HEK293 (cell line): ENCODE results near the gene CWC22.

ENCODE experiments used
- CTCF ChIA-PET: fragments of 350-600 bp; formaldehyde crosslinking; extraction: SDS; loops from one replicate; lab custom pipeline; 2021; ENCODE audit warnings: antibody characterized with exemption; lab: Yijun Ruan, JAX
- POLR2A ChIA-PET: fragments of 300-600 bp; formaldehyde crosslinking; extraction: SDS; loops from one replicate; lab custom pipeline; 2020; ENCODE audit warnings: antibody characterized with exemption, inconsistent platforms; lab: Yijun Ruan, JAX
- H3K27ac ChIP-seq: fragments of 200-500 bp; sonication (Bioruptor generic); 2 replicates; pipeline ENCODE4 v1.5.1; 2014; ENCODE audit warnings: low read depth, low read length, control low read depth, inconsistent platforms; ENCODE audit errors: extremely low read depth
- H3K36me3 ChIP-seq, 2 experiments: fragments of 200-500 bp in 1 of 2; sonication (Bioruptor generic) in 1 of 2; 1 replicate in 1 of 2; 2 replicates in 1 of 2; pipeline ENCODE4 v1.5.1; 2014 to 2017; ENCODE audit warnings: inconsistent platforms in 2 of 2, low read length in 2 of 2; ENCODE audit not compliant: control insufficient read depth in 2 of 2, insufficient read depth in 1 of 2
- H3K4me1 ChIP-seq: fragments of 200-500 bp; sonication (Bioruptor generic); 2 replicates; pipeline ENCODE4 v1.5.1; 2014; ENCODE audit warnings: mild to moderate bottlenecking, low read length, inconsistent platforms; ENCODE audit not compliant: control insufficient read depth, insufficient read depth
- H3K4me3 ChIP-seq: 2 replicates; pipeline ENCODE4 v1.5.1; 2011; ENCODE audit warnings: low read depth, mild to moderate bottlenecking, control low read depth, low read length, moderate library complexity
- H3K9me3 ChIP-seq: fragments of 200-500 bp; sonication (Bioruptor generic); 2 replicates; pipeline ENCODE4 v1.5.1; 2014; ENCODE audit warnings: low read depth, low read length, inconsistent platforms; ENCODE audit not compliant: control insufficient read depth, insufficient read depth
- EGR2 ChIP-seq: fragments of 450-650 bp; formaldehyde crosslinking; IDR thresholded peaks from 2 replicates; pipeline ENCODE4 v1.5.1; 2016; ENCODE audit warnings: low read depth, missing biosample characterization, missing genetic modification characterization
- KLF16 ChIP-seq: fragments of 450-650 bp; formaldehyde crosslinking; IDR thresholded peaks from 2 replicates; pipeline ENCODE4 v1.5.1; 2017; ENCODE audit warnings: missing biosample characterization, missing genetic modification characterization
- PRDM1 ChIP-seq: fragments of 450-650 bp; formaldehyde crosslinking; IDR thresholded peaks from 2 replicates; pipeline ENCODE4; 2016; ENCODE audit warnings: missing biosample characterization, missing genetic modification characterization
- SCRT2 ChIP-seq: fragments of 450-650 bp; formaldehyde crosslinking; IDR thresholded peaks from 2 replicates; pipeline ENCODE4 v1.5.1; 2016; ENCODE audit warnings: missing biosample characterization, missing genetic modification characterization
- ZFHX2 ChIP-seq: fragments of 450-650 bp; formaldehyde crosslinking; conservative IDR thresholded peaks from 2 replicates; pipeline ENCODE4 v1.5.1; 2016; ENCODE audit warnings: missing biosample characterization, missing genetic modification characterization
- ZFP37 ChIP-seq: fragments of 450-650 bp; formaldehyde crosslinking; IDR thresholded peaks from 2 replicates; pipeline ENCODE4 v1.5.1; 2016; ENCODE audit warnings: missing biosample characterization, missing genetic modification characterization
- ZNF114 ChIP-seq: fragments of 450-650 bp; formaldehyde crosslinking; IDR thresholded peaks from 2 replicates; pipeline ENCODE4 v1.5.0; 2017; ENCODE audit warnings: missing biosample characterization, missing genetic modification characterization
- ZNF202 ChIP-seq: fragments of 450-650 bp; formaldehyde crosslinking; IDR thresholded peaks from 2 replicates; pipeline ENCODE4 v1.5.1; 2016; ENCODE audit warnings: missing biosample characterization, missing genetic modification characterization, borderline replicate concordance
- ZNF24 ChIP-seq: fragments of 450-650 bp; formaldehyde crosslinking; IDR thresholded peaks from 2 replicates; pipeline ENCODE4 v1.5.1; 2016; ENCODE audit warnings: missing biosample characterization, missing genetic modification characterization
- ZNF324 ChIP-seq: fragments of 450-650 bp; formaldehyde crosslinking; IDR thresholded peaks from 2 replicates; pipeline ENCODE4 v1.5.1; 2016; ENCODE audit warnings: missing biosample characterization, missing genetic modification characterization
- ZNF354C ChIP-seq: fragments of 450-650 bp; formaldehyde crosslinking; IDR thresholded peaks from 2 replicates; pipeline ENCODE4 v1.5.1; 2016; ENCODE audit warnings: missing biosample characterization, missing genetic modification characterization, low read depth, borderline replicate concordance
- ZNF514 ChIP-seq: fragments of 450-650 bp; formaldehyde crosslinking; IDR thresholded peaks from 2 replicates; pipeline ENCODE4 v1.5.1; 2016; ENCODE audit warnings: missing biosample characterization, missing genetic modification characterization
- ZNF549 ChIP-seq: fragments of 450-650 bp; IDR thresholded peaks from 2 replicates; pipeline ENCODE4 v1.5.1; 2018; ENCODE audit warnings: missing biosample characterization, missing genetic modification characterization, mild to moderate bottlenecking, inconsistent platforms, moderate library complexity
- ZNF621 ChIP-seq: fragments of 450-650 bp; formaldehyde crosslinking; IDR thresholded peaks from 2 replicates; pipeline ENCODE4 v1.5.1; 2017; ENCODE audit warnings: missing biosample characterization, missing genetic modification characterization
- ZNF623 ChIP-seq: fragments of 450-650 bp; formaldehyde crosslinking; IDR thresholded peaks from 2 replicates; pipeline ENCODE4 v1.5.1; 2016; ENCODE audit warnings: missing biosample characterization, missing genetic modification characterization
- ZNF707 ChIP-seq: fragments of 450-650 bp; formaldehyde crosslinking; IDR thresholded peaks from 2 replicates; pipeline ENCODE4 v1.5.1; 2016; ENCODE audit warnings: missing biosample characterization, missing genetic modification characterization
- ZNF747 ChIP-seq: fragments of 450-650 bp; formaldehyde crosslinking; IDR thresholded peaks from 2 replicates; pipeline ENCODE4 v1.5.1; 2016; ENCODE audit warnings: missing biosample characterization, missing genetic modification characterization
- ZNF785 ChIP-seq: fragments of 450-650 bp; formaldehyde crosslinking; IDR thresholded peaks from 2 replicates; pipeline ENCODE4 v1.5.1; 2016; ENCODE audit warnings: missing biosample characterization, missing genetic modification characterization
- ZNF792 ChIP-seq: fragments of 450-650 bp; formaldehyde crosslinking; IDR thresholded peaks from 2 replicates; pipeline ENCODE4 v1.5.1; 2016; ENCODE audit warnings: missing biosample characterization, missing genetic modification characterization
- ZNF843 ChIP-seq: fragments of 450-650 bp; formaldehyde crosslinking; IDR thresholded peaks from 2 replicates; pipeline ENCODE4 v1.5.1; 2016; ENCODE audit warnings: missing biosample characterization, missing genetic modification characterization
- ZSCAN4 ChIP-seq: fragments of 450-650 bp; formaldehyde crosslinking; IDR thresholded peaks from 2 replicates; pipeline ENCODE4 v1.5.1; 2017; ENCODE audit warnings: missing biosample characterization, missing genetic modification characterization
- TF ChIP-seq, protein P1 (sequence below): fragments of 450-650 bp; formaldehyde crosslinking; IDR thresholded peaks from 2 replicates; pipeline ENCODE4 v1.5.1; 2016; ENCODE audit warnings: missing biosample characterization, missing genetic modification characterization
- TF ChIP-seq, protein P2 (sequence below): fragments of 450-650 bp; formaldehyde crosslinking; IDR thresholded peaks from 2 replicates; pipeline ENCODE4 v1.5.1; 2016; ENCODE audit warnings: missing biosample characterization, missing genetic modification characterization

CWC22 gene

DNA sequence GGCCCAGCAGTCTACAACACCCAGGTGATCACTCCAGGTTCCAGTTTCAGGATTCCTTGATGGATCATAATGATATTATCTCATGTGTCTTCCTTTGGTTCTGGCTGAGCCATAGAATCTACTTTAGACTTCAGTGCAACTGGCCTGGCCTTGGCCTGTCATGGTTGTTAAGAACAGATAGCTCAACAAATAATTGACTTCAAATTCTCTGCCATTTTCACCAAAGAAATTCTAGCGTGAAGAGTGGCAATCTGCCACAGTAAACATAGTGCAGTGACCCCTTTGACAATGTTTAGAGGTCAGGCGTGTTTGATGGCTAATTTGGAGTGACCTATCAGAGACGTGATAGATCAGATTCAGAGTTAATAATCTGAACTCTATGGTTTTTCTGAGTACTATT lies 95.5 kb downstream of the CWC22 start:
- Histone ChIP-seq H3K9me3 (no peaks in the 10 kb centered on the region), H3K27ac (no peak overlapping the region), H3K4me3 (no peak overlapping the region), H3K36me3 (no peaks in the 10 kb centered on the region), H3K4me1 (no peaks in the 10 kb centered on the region)
- ChIA-PET POLR2A (no interaction called here), CTCF (no interaction called here)
- TF ChIP-seq ZSCAN4 (tag by site-specific recombination): no peak
- no peak for TF ChIP-seq ZNF747 (tag by site-specific recombination)
- TF ChIP-seq PRDM1 (tag by site-specific recombination): no peak

DNA sequence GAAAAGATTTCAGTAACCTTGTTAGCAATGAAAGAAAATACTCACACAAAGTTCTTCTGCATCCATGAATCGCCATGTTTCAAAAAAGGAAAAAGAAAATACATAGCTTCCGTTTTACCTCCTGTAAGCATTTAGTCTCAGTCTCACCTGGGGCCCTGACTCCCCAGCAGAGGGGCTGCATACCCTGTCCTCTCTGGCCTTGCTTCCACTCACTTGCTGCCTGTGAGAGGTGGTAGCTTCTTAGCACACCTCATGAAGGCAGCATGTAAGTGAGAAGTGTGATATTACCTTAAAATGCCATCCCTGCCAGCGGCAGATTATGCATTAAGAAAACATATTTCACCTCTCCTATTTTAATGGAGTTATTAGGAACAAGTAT lies 96.4 kb downstream of the CWC22 start:
- H3K27ac ChIP-seq: no peak overlapping the region
- CTCF ChIA-PET: no interaction called here
- TF ChIP-seq, protein P1, sequence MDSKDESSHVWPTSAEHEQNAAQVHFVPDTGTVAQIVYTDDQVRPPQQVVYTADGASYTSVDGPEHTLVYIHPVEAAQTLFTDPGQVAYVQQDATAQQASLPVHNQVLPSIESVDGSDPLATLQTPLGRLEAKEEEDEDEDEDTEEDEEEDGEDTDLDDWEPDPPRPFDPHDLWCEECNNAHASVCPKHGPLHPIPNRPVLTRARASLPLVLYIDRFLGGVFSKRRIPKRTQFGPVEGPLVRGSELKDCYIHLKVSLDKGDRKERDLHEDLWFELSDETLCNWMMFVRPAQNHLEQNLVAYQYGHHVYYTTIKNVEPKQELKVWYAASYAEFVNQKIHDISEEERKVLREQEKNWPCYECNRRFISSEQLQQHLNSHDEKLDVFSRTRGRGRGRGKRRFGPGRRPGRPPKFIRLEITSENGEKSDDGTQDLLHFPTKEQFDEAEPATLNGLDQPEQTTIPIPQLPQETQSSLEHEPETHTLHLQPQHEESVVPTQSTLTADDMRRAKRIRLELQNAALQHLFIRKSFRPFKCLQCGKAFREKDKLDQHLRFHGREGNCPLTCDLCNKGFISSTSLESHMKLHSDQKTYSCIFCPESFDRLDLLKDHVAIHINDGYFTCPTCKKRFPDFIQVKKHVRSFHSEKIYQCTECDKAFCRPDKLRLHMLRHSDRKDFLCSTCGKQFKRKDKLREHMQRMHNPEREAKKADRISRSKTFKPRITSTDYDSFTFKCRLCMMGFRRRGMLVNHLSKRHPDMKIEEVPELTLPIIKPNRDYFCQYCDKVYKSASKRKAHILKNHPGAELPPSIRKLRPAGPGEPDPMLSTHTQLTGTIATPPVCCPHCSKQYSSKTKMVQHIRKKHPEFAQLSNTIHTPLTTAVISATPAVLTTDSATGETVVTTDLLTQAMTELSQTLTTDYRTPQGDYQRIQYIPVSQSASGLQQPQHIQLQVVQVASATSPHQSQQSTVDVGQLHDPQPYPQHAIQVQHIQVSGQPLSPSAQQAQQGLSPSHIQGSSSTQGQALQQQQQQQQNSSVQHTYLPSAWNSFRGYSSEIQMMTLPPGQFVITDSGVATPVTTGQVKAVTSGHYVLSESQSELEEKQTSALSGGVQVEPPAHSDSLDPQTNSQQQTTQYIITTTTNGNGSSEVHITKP (tag by site-specific recombination): no peak
- TF ChIP-seq ZNF707 (tag by site-specific recombination): no peak
- no peak for TF ChIP-seq ZNF621 (tag by site-specific recombination)
- TF ChIP-seq SCRT2 (tag by site-specific recombination): no peak
- no peak for TF ChIP-seq ZNF843
- TF ChIP-seq ZNF24 (tag by site-specific recombination): no peak
- no peak for TF ChIP-seq KLF16
- TF ChIP-seq ZNF114 (tag by site-specific recombination): no peak
- TF ChIP-seq ZNF792: no peak
- TF ChIP-seq ZNF747 (tag by site-specific recombination): no peak
- no peaks in the 10 kb centered on the region for H3K4me1 ChIP-seq
- POLR2A ChIA-PET: no interaction called here
- no peaks in the 10 kb centered on the region for H3K9me3 ChIP-seq
- no peaks in the 10 kb centered on the region for H3K36me3 ChIP-seq
- no peak overlapping the region for H3K4me3 ChIP-seq

DNA sequence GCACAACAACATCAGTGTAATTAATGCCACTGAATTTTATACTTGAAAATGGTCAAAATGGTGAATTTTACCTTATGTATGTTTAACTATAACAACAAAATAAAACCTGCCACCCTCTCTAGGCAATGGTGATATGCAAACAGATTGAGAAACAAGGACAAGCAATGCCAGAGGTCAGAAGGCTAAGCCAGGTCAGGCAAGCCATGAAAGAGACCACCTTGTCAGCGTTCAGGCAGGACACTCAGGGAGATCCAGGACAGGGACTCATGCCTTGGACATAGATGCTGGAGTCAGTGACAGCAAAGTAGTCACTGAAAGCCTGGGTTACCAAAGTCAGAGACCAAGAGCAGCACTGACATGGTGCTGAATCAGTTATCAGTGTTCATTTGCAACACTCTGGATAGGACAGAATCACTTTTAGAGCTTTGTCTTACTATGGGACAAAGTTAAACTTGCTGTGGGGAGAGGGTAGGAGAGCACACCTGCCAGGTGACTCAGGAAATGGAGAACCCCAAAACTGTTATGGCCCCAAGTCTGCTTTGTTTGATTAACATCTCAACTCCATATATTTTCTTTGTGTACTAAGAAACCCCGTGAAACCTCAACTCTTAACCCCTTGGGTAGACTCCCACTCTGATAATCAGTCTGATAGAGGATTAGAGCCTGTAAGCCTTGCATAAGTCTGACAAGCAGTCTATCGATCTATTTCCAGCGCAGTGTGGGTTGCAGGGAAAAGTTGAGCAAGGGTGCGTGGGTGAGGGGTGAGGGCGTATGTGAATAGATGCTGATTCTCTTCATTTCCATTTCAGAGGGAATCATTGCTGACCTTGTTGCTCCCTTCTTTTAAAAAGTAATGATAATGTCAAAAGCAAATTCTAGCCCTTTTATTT lies 97.0 kb downstream of the CWC22 start:
- no peak overlapping the region for H3K4me3 ChIP-seq
- H3K36me3 ChIP-seq: no peaks in the 10 kb centered on the region
- H3K4me1 ChIP-seq: no peaks in the 10 kb centered on the region
- H3K9me3 ChIP-seq: no peaks in the 10 kb centered on the region
- TF ChIP-seq ZNF324 (tag by site-specific recombination) (no peak), ZNF354C (tag by site-specific recombination) (no peak), ZNF514 (no peak), ZNF202 (tag by site-specific recombination) (no peak), ZNF623 (tag by site-specific recombination) (no peak), ZFP37 (tag by site-specific recombination) (no peak), ZFHX2 (tag by site-specific recombination) (peak; percentile 28; the same call in 1 of the 2 replicates), ZNF549 (no peak), EGR2 (peak; percentile 55; the same call in 1 of the 2 replicates), ZNF785 (tag by site-specific recombination) (no peak)
- TF ChIP-seq, protein P2, sequence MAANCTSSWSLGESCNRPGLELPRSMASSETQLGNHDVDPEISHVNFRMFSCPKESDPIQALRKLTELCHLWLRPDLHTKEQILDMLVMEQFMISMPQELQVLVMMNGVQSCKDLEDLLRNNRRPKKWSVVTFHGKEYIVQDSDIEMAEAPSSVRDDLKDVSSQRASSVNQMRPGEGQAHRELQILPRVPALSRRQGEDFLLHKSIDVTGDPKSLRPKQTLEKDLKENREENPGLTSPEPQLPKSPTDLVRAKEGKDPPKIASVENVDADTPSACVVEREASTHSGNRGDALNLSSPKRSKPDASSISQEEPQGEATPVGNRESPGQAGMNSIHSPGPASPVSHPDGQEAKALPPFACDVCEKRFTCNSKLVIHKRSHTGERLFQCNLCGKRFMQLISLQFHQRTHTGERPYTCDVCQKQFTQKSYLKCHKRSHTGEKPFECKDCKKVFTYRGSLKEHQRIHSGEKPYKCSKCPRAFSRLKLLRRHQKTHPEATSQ (tag by site-specific recombination): no peak
- CTCF ChIA-PET: no interaction called here
- no peak overlapping the region for H3K27ac ChIP-seq
- POLR2A ChIA-PET: no interaction called here
